Subcutaneous abdominal adipose tissue (tissue), 5 donors: ENCODE data around the gene DPAGT1.

Experiments used
- H3K27ac ChIP-seq: one replicate; pipeline ENCODE4 v1.7.0; 2013; ENCODE audit warnings: low read depth, mild to moderate bottlenecking, inconsistent platforms, low read length, moderate library complexity
- H3K27me3 ChIP-seq, 5 donors: one replicate each; pipeline ENCODE4 v1.7.0; 2013; ENCODE audit warnings: low read length in 5 of 5, inconsistent platforms in 1 of 5; ENCODE audit not compliant: control insufficient read depth in 5 of 5, insufficient read depth in 4 of 5
- H3K36me3 ChIP-seq, 5 donors: one replicate each; pipeline ENCODE4 v1.7.0; 2013; ENCODE audit warnings: low read length in 5 of 5; ENCODE audit not compliant: control insufficient read depth in 5 of 5, insufficient read depth in 5 of 5
- H3K4me1 ChIP-seq, 5 donors: one replicate each; pipeline ENCODE4 v1.7.0; 2013; ENCODE audit warnings: low read length in 5 of 5, mild to moderate bottlenecking in 3 of 5, moderate library complexity in 1 of 5; ENCODE audit not compliant: control insufficient read depth in 5 of 5, insufficient read depth in 5 of 5
- H3K4me3 ChIP-seq, 5 donors: one replicate each; pipeline ENCODE4 v1.7.0; 2013; ENCODE audit warnings: low read length in 5 of 5, low read depth in 1 of 5
- H3K9ac ChIP-seq, 5 donors: one replicate each; pipeline ENCODE4 v1.7.0; 2013; ENCODE audit warnings: low read length in 5 of 5, mild to moderate bottlenecking in 4 of 5, moderate library complexity in 3 of 5
- H3K9me3 ChIP-seq, 5 donors: one replicate each; pipeline ENCODE4 v1.7.0; 2013; ENCODE audit warnings: low read length in 5 of 5; ENCODE audit not compliant: control insufficient read depth in 5 of 5
- donor health status: healthy.
- donor health status: healthy.
- donor health status: healthy.
- donor health status: healthy.
- donor health status: healthy.

DPAGT1 gene

GRCh38 chr11:119116601-119117000 lies 14.9 kb upstream of the DPAGT1 start:
- Histone ChIP-seq H3K36me3 (peaks cover 6 to 58% (median 42%) of the 10 kb centered on the region in 5 donors), H3K27ac (no peak overlapping the region), H3K4me1 (peaks cover 0 to 37% (median 15%) of the 10 kb centered on the region in 5 donors), H3K4me3 (peak overlapping the region in 1 of 5 donors; percentile 31), H3K9ac (peak overlapping the region in 1 of 5 donors; percentile 19), H3K9me3 (no peaks in the 10 kb centered on the region), H3K27me3 (no peaks in the 10 kb centered on the region)

DNA sequence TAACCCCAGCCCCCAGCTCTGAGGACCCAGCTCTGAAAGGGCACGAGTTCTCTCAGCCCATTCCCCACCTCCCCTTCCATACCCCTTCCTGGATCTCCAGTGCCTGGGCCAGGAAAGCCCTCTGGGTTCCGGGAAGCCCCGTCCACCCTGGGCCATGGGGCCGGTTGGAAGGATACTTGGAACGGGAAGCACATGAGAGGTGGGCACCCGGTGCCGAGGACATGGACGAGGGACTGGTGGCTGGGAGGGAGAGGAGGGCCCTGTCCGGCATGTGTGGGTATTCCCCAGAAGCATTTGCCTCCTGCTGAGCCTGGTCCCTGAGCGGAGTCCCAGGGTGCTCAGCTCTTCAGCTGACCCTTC lies 14.6 kb upstream of the DPAGT1 start:
- Histone ChIP-seq H3K9ac (peak overlapping the region in 2 of 5 donors; percentile 19 to 48), H3K4me1 (peaks cover 0 to 37% (median 15%) of the 10 kb centered on the region in 5 donors), H3K27ac (no peak overlapping the region), H3K4me3 (peak overlapping the region in 1 of 5 donors; percentile 31), H3K36me3 (peaks cover 6 to 62% (median 46%) of the 10 kb centered on the region in 5 donors), H3K27me3 (no peaks in the 10 kb centered on the region), H3K9me3 (no peaks in the 10 kb centered on the region)

DNA sequence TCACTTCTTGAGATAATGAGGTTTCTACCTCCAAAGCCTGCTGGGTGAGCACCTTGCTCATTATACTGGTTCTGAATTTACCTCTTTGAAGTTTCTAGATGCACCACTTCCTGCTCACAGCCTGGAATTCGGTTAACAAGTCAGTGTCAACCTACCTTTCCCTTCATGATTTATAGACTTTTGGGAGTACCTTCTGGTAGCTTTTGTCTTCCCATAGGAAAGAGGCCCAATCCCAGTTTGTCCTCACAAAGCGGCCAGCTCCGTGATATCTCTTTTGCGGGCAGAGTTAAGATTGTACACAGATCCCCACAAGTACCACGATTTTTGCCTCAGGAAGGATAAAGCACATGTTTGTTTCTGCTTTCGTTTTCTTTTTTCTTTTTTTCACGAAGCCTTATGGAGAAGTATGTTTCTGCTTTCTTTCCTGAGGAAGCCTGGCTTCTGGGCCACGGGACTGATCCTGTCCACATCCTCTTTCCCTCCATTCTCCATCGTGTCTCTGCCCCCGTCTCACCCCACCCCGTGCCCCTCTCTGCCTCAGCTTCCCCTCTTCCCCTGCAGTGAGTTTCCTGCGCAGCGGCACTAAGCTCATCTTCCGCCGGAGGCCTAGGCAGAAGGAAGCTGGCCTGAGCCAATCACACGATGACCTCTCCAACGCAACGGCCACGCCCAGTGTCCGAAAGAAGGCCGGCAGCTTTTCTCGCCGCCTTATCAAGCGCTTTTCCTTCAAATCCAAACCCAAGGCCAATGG lies 14.0 kb upstream of the DPAGT1 start:
- H3K36me3 ChIP-seq, result peaks cover 6 to 67% (median 51%) of the 10 kb centered on the region in 5 donors
- peaks cover 1 to 32% (median 11%) of the 10 kb centered on the region in 5 donors for H3K4me1 ChIP-seq
- no peaks in the 10 kb centered on the region for H3K9me3 ChIP-seq
- H3K4me3 ChIP-seq, result peak overlapping the region in 3 of 5 donors; percentile 17 to 31 (median 22)
- H3K27ac ChIP-seq, result no peak overlapping the region
- H3K27me3 ChIP-seq, result no peaks in the 10 kb centered on the region
- peak overlapping the region in 1 of 5 donors; percentile 48 for H3K9ac ChIP-seq

GRCh38 chr11:119114351-119114750 lies 12.7 kb upstream of the DPAGT1 start:
- Histone ChIP-seq H3K9ac (no peak overlapping the region), H3K9me3 (no peaks in the 10 kb centered on the region), H3K27ac (no peak overlapping the region), H3K4me3 (no peak overlapping the region), H3K36me3 (peaks cover 6 to 71% (median 55%) of the 10 kb centered on the region in 5 donors), H3K27me3 (no peaks in the 10 kb centered on the region), H3K4me1 (peaks cover 2 to 36% (median 11%) of the 10 kb centered on the region in 5 donors)

DNA sequence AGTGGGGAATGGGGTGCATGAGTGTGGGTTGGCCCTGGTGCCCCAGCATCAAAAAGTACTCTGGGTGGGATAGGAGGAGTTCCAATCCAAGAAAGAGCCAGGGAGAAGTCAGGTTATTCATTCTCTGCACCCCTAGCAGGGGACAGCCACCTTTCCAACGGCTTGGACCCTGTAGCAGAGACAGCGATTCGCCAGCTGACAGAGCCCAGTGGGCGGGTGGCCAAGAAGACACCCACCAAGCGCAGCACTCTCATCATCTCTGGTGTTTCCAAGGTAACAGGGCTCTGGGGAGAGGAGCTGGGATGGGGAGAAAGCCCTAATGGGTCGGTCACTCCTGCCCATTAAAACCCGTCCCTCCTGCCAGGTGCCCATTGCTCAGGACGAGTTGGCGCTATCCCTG lies 12.1 kb upstream of the DPAGT1 start:
- Histone ChIP-seq H3K36me3 (peaks cover 6 to 71% (median 55%) of the 10 kb centered on the region in 5 donors), H3K27me3 (no peaks in the 10 kb centered on the region), H3K9me3 (no peaks in the 10 kb centered on the region), H3K9ac (no peak overlapping the region), H3K4me3 (no peak overlapping the region), H3K27ac (no peak overlapping the region), H3K4me1 (peaks cover 3 to 42% (median 17%) of the 10 kb centered on the region in 5 donors)

GRCh38 chr11:119112314-119113020 lies 10.8 kb upstream of the DPAGT1 start:
- Histone ChIP-seq H3K9ac (no peak overlapping the region), H3K27me3 (no peaks in the 10 kb centered on the region), H3K36me3 (peaks cover 6 to 67% (median 52%) of the 10 kb centered on the region in 5 donors), H3K4me3 (no peak overlapping the region), H3K9me3 (no peaks in the 10 kb centered on the region), H3K27ac (no peak overlapping the region), H3K4me1 (peaks cover 10 to 55% (median 28%) of the 10 kb centered on the region in 5 donors)

DNA sequence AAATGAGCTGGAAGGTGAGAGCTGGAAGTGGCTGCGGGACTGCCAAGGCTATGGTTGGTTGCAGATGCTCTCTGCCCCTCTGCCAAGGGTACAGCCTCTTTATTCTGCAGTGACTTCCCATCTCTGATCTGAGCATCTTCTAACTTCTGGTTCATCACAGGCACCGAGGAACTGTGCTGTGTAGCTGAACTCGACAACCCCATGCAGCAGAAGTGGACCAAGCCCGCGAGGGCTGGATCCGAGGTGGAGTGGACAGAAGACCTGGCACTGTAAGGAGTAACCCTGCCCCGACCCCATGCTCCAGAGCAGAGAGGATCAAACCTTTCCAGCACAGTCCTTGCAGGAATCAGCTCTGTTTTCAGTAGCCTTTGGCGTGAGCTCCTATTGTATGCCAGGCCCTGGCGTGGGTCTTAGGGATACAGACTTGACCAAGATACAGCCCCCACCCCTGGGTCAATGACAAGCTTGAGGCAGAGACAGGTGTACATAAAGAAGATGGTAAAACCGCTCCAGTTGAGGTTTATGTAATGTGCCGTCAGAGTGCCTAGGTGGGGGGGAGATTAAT lies 9.8 kb upstream of the DPAGT1 start:
- H3K9ac ChIP-seq, result no peak overlapping the region
- H3K36me3 ChIP-seq, result peaks cover 4 to 57% (median 47%) of the 10 kb centered on the region in 5 donors
- no peak overlapping the region for H3K4me3 ChIP-seq
- H3K9me3 ChIP-seq, result no peaks in the 10 kb centered on the region
- peaks cover 10 to 53% (median 31%) of the 10 kb centered on the region in 5 donors for H3K4me1 ChIP-seq
- H3K27ac ChIP-seq, result no peak overlapping the region
- H3K27me3 ChIP-seq, result no peaks in the 10 kb centered on the region

- no peak overlapping the region for H3K9ac ChIP-seq
- no peaks in the 10 kb centered on the region for H3K9me3 ChIP-seq
- no peak overlapping the region for H3K4me3 ChIP-seq
- H3K27me3 ChIP-seq, result no peaks in the 10 kb centered on the region
- peaks cover 3 to 47% (median 41%) of the 10 kb centered on the region in 5 donors for H3K36me3 ChIP-seq
- peaks cover 10 to 51% (median 31%) of the 10 kb centered on the region in 5 donors for H3K4me1 ChIP-seq
- no peak overlapping the region for H3K27ac ChIP-seq
Measured at GRCh38 chr11:119110439-119110838, 8.8 kb upstream of the DPAGT1 start.

- no peak overlapping the region for H3K4me3 ChIP-seq
- H3K27me3 ChIP-seq, result no peaks in the 10 kb centered on the region
- H3K27ac ChIP-seq, result no peak overlapping the region
- no peaks in the 10 kb centered on the region for H3K9me3 ChIP-seq
- H3K4me1 ChIP-seq, result peaks cover 10 to 46% (median 31%) of the 10 kb centered on the region in 5 donors
- H3K36me3 ChIP-seq, result peaks cover 0 to 44% (median 41%) of the 10 kb centered on the region in 5 donors
- H3K9ac ChIP-seq, result no peak overlapping the region
Measured at GRCh38 chr11:119109843-119110242, 8.2 kb upstream of the DPAGT1 start.

DNA sequence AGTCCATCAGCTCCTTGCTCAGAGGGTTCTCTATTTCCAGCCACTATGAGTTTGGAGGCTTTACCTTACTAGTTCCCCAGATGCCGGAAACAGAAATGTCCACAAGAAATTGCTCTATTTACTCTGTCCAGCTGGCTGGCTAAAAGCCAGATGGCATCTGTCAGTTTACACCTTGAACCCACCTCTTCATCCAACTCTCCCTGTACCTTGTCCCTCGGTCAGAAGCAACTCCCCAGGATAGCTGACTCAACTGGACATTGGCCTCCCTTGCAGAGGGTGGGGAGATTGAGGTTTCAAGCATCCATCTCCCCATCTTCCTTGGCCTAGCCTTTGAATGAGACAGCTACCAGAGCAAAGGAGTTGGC lies 7.2 kb upstream of the DPAGT1 start:
- Histone ChIP-seq H3K27me3 (no peaks in the 10 kb centered on the region), H3K9ac (peak overlapping the region in 1 of 5 donors; percentile 71), H3K9me3 (no peaks in the 10 kb centered on the region), H3K27ac (no peak overlapping the region), H3K4me3 (peak overlapping the region; percentile 65 to 85 (median 83)), H3K4me1 (peaks cover 10 to 37% (median 31%) of the 10 kb centered on the region in 5 donors), H3K36me3 (peaks cover 0 to 36% (median 35%) of the 10 kb centered on the region in 5 donors)
